GM12875 (cell line): ENCODE measurements around the gene SLC25A21.

Source experiments
- H3K4me3 ChIP-seq: one replicate; pipeline ENCODE4 v1.5.1; 2011; ENCODE audit warnings: low read depth, low read length, control low read depth
- CTCF ChIP-seq: IDR thresholded peaks from 2 replicates; pipeline ENCODE4 v1.5.1; 2011; ENCODE audit warnings: low read depth, mild to moderate bottlenecking, control low read depth, inconsistent platforms, low read length, moderate library complexity, borderline replicate concordance; ENCODE audit not compliant: insufficient read depth

The SLC25A21 gene

GRCh38 chr14:37063467-37064240 lies 108.8 kb downstream of the SLC25A21 start:
- no peak overlapping the region for H3K4me3 ChIP-seq
- TF ChIP-seq CTCF, result no peak

- H3K4me3 ChIP-seq, result no peak overlapping the region
- no peak for TF ChIP-seq CTCF
Observed at GRCh38 chr14:37062191-37062803, 110.1 kb downstream of the SLC25A21 start.

GRCh38 chr14:37061697-37062096 lies 110.7 kb downstream of the SLC25A21 start:
- no peak for TF ChIP-seq CTCF
- H3K4me3 ChIP-seq, result no peak overlapping the region

- H3K4me3 ChIP-seq, result no peak overlapping the region
- TF ChIP-seq CTCF, result no peak
Observed at GRCh38 chr14:37060496-37061260, 111.7 kb downstream of the SLC25A21 start.

GRCh38 chr14:37057776-37058175 lies 114.6 kb downstream of the SLC25A21 start:
- no peak overlapping the region for H3K4me3 ChIP-seq
- TF ChIP-seq CTCF, result no peak

GRCh38 chr14:37056473-37056872 lies 115.9 kb downstream of the SLC25A21 start:
- no peak overlapping the region for H3K4me3 ChIP-seq
- TF ChIP-seq CTCF, result no peak
